GM23338 (cell line): ENCODE results near the gene KCNH8. TPM values are rescaled to one million over a fixed set of nuclear protein-coding genes. Genes with fewer than 3 reads are reported as not detected.

ENCODE experiments used
- ATAC-seq: fragments of 200-7000 bp; cut with Tn5 transposase; 3 replicates; pipeline ENCODE4 v1.9.1; 2020
- DNase-seq: peaks from one replicate; pipeline ENCODE4 v3.0.0-alpha.2; 2015; ENCODE audit warnings: low spot score
- H2AFZ ChIP-seq: fragments of 200-600 bp; sonication (generic); 2 replicates; pipeline ENCODE4 v1.8.0; 2016; ENCODE audit warnings: antibody characterized with exemption, mild to moderate bottlenecking, moderate library complexity
- H3F3A ChIP-seq: fragments of 200-600 bp; sonication (generic); replicated peaks from 2 replicates; pipeline ENCODE4 v1.8.0; 2017; ENCODE audit warnings: antibody characterized with exemption, mixed run types, low read depth
- H3K27ac ChIP-seq: fragments of 200-600 bp; sonication (generic); 2 replicates; pipeline ENCODE4 v1.6.1; 2016; ENCODE audit warnings: low read depth
- H3K27me3 ChIP-seq: fragments of 200-600 bp; sonication (generic); 2 replicates; pipeline ENCODE4 v1.8.0; 2016; ENCODE audit warnings: mild to moderate bottlenecking, mixed run types, moderate library complexity; ENCODE audit not compliant: insufficient read depth
- H3K36me3 ChIP-seq: fragments of 200-600 bp; sonication (generic); 2 replicates; pipeline ENCODE4 v1.8.0; 2016; ENCODE audit warnings: mild to moderate bottlenecking; ENCODE audit not compliant: insufficient read depth
- H3K4me1 ChIP-seq: fragments of 200-600 bp; sonication (generic); 2 replicates; pipeline ENCODE4 v1.8.0; 2016; ENCODE audit warnings: mild to moderate bottlenecking, moderate library complexity; ENCODE audit not compliant: insufficient read depth
- H3K4me2 ChIP-seq: fragments of 200-600 bp; sonication (generic); 2 replicates; pipeline ENCODE4 v1.7.1; 2017; ENCODE audit warnings: mixed run types
- H3K4me3 ChIP-seq: fragments of 200-600 bp; sonication (generic); 2 replicates; pipeline ENCODE4 v1.6.1; 2016; ENCODE audit warnings: mixed run types
- H3K79me2 ChIP-seq: fragments of 200-600 bp; sonication (generic); replicated peaks from 2 replicates; pipeline ENCODE4 v1.8.0; 2017; ENCODE audit warnings: mild to moderate bottlenecking; ENCODE audit not compliant: insufficient read depth
- H3K9me2 ChIP-seq: fragments of 200-600 bp; sonication (generic); 2 replicates; pipeline ENCODE4 v1.8.0; 2017; ENCODE audit not compliant: insufficient read depth
- H4K20me1 ChIP-seq: fragments of 200-600 bp; sonication (generic); replicated peaks from 2 replicates; pipeline ENCODE4 v1.8.0; 2017; ENCODE audit warnings: mild to moderate bottlenecking; ENCODE audit not compliant: insufficient read depth
- H3K27ac Mint-ChIP-seq: 2 replicates; pipeline ENCODE4 v1.8.0; 2020; ENCODE audit warnings: inconsistent platforms, mild to moderate bottlenecking, moderate library complexity, mixed read lengths
- H3K27me3 Mint-ChIP-seq: 3 replicates; pipeline ENCODE4 v1.8.0; 2022; ENCODE audit warnings: low read depth, mild to moderate bottlenecking, moderate library complexity, mixed read lengths, inconsistent platforms; ENCODE audit not compliant: insufficient read depth, poor library complexity
- H3K36me3 Mint-ChIP-seq: 3 replicates; pipeline ENCODE4 v1.8.0; 2021; ENCODE audit warnings: low read depth, mild to moderate bottlenecking, inconsistent platforms, moderate library complexity, mixed read lengths
- H3K4me1 Mint-ChIP-seq: 3 replicates; pipeline ENCODE4 v1.8.0; 2020; ENCODE audit warnings: mild to moderate bottlenecking, inconsistent platforms, mixed read lengths
- H3K4me3 Mint-ChIP-seq: 3 replicates; pipeline ENCODE4 v1.8.0; 2021; ENCODE audit warnings: moderate library complexity, mild to moderate bottlenecking, inconsistent platforms, mixed read lengths
- H3K9me3 Mint-ChIP-seq: 3 replicates; pipeline ENCODE4 v1.8.0; 2020; ENCODE audit warnings: moderate library complexity, mild to moderate bottlenecking, inconsistent platforms, mixed read lengths
- CREB1 ChIP-seq: fragments of 250-450 bp; sonication (Bioruptor Pico); IDR thresholded peaks from 2 replicates; pipeline ENCODE4 v1.5.0; 2020; ENCODE audit warnings: low read depth, mild to moderate bottlenecking, moderate library complexity
- ETS1 ChIP-seq: IDR thresholded peaks from 2 replicates; pipeline ENCODE4 v1.6.1; 2016; ENCODE audit warnings: antibody characterized with exemption
- EZH2 ChIP-seq: fragments of 200-600 bp; sonication (generic); IDR thresholded peaks from one replicate; pipeline ENCODE4 v1.8.0; 2017; ENCODE audit warnings: antibody characterized with exemption, mild to moderate bottlenecking, low read depth; ENCODE audit not compliant: unreplicated experiment
- EZH2phosphoT487 ChIP-seq: fragments of 200-600 bp; sonication (generic); IDR thresholded peaks from one replicate; pipeline ENCODE4 v1.8.1; 2018; ENCODE audit warnings: antibody characterized with exemption; ENCODE audit not compliant: unreplicated experiment
- NANOG ChIP-seq: IDR thresholded peaks from 2 replicates; pipeline ENCODE4 v1.6.1; 2016; ENCODE audit warnings: antibody characterized with exemption, borderline replicate concordance
- POLR2AphosphoS5 ChIP-seq: IDR thresholded peaks from 2 replicates; pipeline ENCODE4 v1.6.1; 2016; ENCODE audit warnings: antibody characterized with exemption, low read depth
- REST ChIP-seq: IDR thresholded peaks from one replicate; pipeline ENCODE4 v1.6.1; 2018; ENCODE audit warnings: antibody characterized with exemption; ENCODE audit not compliant: unreplicated experiment
- ZNF114 ChIP-seq: fragments of 250-450 bp; sonication (Bioruptor Pico); IDR thresholded peaks from 2 replicates; pipeline ENCODE4 v1.5.0; 2020; ENCODE audit warnings: mild to moderate bottlenecking, moderate library complexity
- polyA plus RNA-seq: library from polyadenylated mRNA; unstranded; fragments of >200 nt; fragmentation: Nextera tagmentation; extraction: Ambion mirVana; gene quantifications from 2 replicates; pipeline ENCODE4 v1.2.1, GENCODE V29; 2016
- total RNA-seq: library from RNA; depleted of rRNA; stranded (reverse); fragments of >200 nt; shearing (Covaris generic); gene quantifications from 2 replicates; pipeline ENCODE4 v1.2.3, GENCODE V29; 2014
- TF ChIP-seq, protein P1 (sequence below), 2 experiments: fragments of 200-600 bp in 1 of 2; sonication (generic) in 1 of 2; conservative IDR thresholded peaks; 2 replicates each; pipeline versions ENCODE4 v1.5.1 to v1.6.1; 2016 to 2017; ENCODE audit warnings: antibody characterized with exemption in 2 of 2, low read depth in 2 of 2, mild to moderate bottlenecking in 2 of 2, moderate library complexity in 1 of 2

Gene KCNH8
- total and polyA plus RNA-seq, 2 experiments from 2014 or later, result 1.3 to 3.4 TPM

GRCh38 chr3:19541284-19541683 is 393.0 kb downstream of the KCNH8 start (continued):
- no peak for TF ChIP-seq ETS1
- TF ChIP-seq ZNF114 (CRISPR knock-in tag), result no peak
- TF ChIP-seq POLR2AphosphoS5, result no peak
- no peak for TF ChIP-seq EZH2
- TF ChIP-seq REST, result no peak
- TF ChIP-seq, protein P1, sequence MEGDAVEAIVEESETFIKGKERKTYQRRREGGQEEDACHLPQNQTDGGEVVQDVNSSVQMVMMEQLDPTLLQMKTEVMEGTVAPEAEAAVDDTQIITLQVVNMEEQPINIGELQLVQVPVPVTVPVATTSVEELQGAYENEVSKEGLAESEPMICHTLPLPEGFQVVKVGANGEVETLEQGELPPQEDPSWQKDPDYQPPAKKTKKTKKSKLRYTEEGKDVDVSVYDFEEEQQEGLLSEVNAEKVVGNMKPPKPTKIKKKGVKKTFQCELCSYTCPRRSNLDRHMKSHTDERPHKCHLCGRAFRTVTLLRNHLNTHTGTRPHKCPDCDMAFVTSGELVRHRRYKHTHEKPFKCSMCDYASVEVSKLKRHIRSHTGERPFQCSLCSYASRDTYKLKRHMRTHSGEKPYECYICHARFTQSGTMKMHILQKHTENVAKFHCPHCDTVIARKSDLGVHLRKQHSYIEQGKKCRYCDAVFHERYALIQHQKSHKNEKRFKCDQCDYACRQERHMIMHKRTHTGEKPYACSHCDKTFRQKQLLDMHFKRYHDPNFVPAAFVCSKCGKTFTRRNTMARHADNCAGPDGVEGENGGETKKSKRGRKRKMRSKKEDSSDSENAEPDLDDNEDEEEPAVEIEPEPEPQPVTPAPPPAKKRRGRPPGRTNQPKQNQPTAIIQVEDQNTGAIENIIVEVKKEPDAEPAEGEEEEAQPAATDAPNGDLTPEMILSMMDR (conservative IDR thresholded peaks at IDR 0.05; ENCODE audit: low read depth in 2 of 2), result no peak
- no peak for TF ChIP-seq EZH2phosphoT487
- TF ChIP-seq CREB1 (CRISPR knock-in tag), result no peak
- no peak for TF ChIP-seq NANOG

DNA sequence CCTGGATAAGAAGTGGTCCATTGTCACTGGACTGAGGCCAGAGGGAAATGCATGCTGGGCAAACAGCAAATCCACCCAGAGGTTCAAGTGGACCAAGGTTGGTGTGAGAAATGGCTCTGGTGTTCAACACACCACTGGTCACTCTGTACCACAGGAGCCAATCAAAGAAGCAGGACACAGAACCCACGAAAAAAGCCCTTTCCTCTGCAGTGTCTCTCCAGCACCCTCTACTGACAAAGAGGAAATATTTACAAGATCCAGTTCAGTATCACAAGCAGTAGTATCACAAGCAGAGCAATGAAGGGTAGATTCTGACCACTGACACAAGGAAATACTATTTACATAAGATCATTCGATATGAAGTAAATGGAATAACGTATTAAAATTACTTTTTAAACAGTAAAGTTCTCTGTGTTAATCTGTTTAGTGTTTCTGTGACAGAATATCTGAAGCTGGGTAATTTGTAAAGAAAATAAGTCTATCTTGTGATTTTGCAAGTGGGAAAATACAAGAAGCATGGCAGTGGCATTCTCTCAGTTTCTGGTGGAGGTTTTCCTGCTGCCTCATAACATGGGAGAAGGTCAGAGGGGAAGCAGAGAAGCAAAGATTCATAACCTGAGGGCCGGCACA is 395.0 kb downstream of the KCNH8 start:
- H3K27me3 Mint-ChIP-seq, result peaks cover 4% of the 10 kb centered on the region
- H3K27ac ChIP-seq, result no peak overlapping the region
- H3K36me3 ChIP-seq, result no peaks in the 10 kb centered on the region
- peak; percentile 95 for ATAC-seq
- H3K4me1 ChIP-seq, result no peaks in the 10 kb centered on the region
- H3K9me3 Mint-ChIP-seq, result no peaks in the 10 kb centered on the region
- peak; percentile 76 for DNase-seq
- H3K4me3 Mint-ChIP-seq, result no peak overlapping the region
- no peak overlapping the region for H3K4me3 ChIP-seq
- no peaks in the 10 kb centered on the region for H3K4me1 Mint-ChIP-seq
- no peak overlapping the region for H3K27ac Mint-ChIP-seq
- H3K36me3 Mint-ChIP-seq, result no peaks in the 10 kb centered on the region
- no peaks in the 10 kb centered on the region for H3K79me2 ChIP-seq
- no peak overlapping the region for H2AFZ ChIP-seq
- no peak for TF ChIP-seq EZH2
- TF ChIP-seq, protein P1 (conservative IDR thresholded peaks at IDR 0.05; ENCODE audit: low read depth in 2 of 2), result peak; percentile 79 to 91
- H3F3A ChIP-seq, result no peaks in the 10 kb centered on the region
- H3K27me3 ChIP-seq, result no peaks in the 10 kb centered on the region
- no peaks in the 10 kb centered on the region for H4K20me1 ChIP-seq
- H3K4me2 ChIP-seq, result no peak overlapping the region
- H3K9me2 ChIP-seq, result no peaks in the 10 kb centered on the region
